Glomerular endothelial cell (primary cell): ENCODE results near the gene VAC14. TPM values are rescaled to one million over a fixed set of nuclear protein-coding genes. Genes with fewer than 3 reads are reported as not detected.

Experiments
- DNase-seq: peaks from one replicate; pipeline ENCODE4 v3.0.0-alpha.2; 2011; ENCODE audit warnings: low read depth, low spot score; ENCODE audit errors: extremely low read depth
- total RNA-seq: library from RNA; depleted of rRNA; stranded (reverse); fragments of >200 nt; gene quantifications from 2 replicates; pipeline ENCODE4 v1.2.3, GENCODE V29; 2015

Gene VAC14
- total RNA-seq, 1 donor from 2014 or later, result 63.1 TPM

DNA sequence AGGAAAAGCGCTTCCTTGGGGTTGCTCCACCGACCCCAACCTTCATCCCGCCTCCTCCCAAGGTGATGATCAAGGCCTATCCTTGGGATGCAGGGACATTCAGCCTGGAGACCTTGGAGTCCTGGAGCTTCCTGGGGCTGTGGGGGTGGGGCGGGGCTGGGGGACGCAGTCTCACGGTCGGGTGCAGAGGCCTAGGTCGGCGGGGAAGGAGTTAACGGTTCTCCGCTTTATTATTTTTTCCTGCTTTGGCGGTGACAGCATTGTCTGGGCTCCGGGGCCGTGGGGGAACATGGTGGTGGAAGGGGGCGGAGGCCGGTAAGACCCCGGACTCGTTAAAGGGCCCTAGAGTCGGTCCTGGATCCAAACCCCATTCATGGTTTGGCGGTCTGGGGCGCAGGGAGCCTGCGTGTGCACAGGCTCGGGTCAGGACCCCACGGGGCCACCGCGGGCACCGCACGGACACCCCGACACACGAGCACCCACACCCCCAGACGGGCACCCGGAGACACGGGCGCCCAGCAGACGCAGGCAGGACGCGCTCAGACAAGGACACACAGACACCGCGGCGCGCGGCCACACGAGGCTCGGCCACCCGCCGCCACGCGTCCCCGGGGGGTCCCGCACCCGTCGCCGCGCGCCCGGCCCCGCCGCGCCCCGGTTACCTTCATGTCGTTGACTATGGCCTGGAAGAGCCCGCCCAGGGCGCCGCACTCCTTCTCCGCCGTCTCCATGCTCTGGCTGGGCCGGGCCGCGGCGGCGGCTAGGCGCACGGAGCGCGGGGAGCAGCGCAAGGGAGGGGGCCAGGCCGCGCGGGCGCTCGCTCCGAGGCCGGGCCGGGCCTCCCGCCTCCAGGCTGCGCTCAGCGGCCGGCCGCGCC lies 115.7 kb downstream of the VAC14 start:
- no peak for DNase-seq

DNA sequence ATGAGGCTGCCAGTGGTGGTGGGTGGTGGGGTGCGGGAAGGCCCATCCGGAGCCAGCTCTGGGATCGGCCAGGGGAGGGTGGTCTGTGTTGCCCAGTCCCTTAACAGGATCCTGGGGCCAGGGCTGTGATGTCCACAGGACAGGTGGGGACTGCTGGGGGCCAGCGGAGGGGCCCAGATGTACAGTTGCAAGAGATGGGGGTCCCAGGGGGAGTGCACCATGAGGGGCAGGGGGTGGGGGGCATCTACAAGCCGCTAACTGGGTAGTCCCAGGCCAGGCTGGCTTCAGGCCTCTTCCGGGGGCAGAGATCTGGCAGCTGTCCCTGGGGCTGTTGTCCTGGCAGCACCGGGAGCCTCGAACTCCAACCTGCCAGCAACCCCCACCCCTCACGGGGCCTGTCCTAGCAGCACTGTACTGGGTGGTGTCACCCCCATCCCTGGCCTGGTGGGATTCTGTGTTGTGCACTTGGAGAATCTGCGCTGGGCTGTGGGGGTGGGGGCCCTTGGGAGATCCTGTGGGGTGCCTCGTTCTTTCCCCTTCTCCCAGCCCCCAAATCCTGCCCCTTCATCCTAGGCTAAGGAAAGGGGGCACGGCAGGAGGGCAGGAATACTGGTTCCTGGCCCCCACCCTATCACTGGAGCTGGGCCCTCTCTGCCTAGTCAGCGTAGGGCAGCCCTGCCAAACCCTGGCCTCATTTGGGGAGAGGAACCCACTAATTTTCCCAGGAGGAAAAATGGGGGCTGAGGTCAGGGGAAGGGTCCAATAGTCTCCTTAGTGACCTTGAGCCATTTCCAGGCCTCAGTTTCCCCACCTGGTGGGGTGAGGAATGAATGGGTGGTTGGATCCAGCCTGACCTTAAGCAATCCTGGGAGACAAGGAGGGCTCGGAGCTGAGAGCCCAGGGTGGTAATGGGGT lies 116.6 kb downstream of the VAC14 start:
- no peak for DNase-seq

DNA sequence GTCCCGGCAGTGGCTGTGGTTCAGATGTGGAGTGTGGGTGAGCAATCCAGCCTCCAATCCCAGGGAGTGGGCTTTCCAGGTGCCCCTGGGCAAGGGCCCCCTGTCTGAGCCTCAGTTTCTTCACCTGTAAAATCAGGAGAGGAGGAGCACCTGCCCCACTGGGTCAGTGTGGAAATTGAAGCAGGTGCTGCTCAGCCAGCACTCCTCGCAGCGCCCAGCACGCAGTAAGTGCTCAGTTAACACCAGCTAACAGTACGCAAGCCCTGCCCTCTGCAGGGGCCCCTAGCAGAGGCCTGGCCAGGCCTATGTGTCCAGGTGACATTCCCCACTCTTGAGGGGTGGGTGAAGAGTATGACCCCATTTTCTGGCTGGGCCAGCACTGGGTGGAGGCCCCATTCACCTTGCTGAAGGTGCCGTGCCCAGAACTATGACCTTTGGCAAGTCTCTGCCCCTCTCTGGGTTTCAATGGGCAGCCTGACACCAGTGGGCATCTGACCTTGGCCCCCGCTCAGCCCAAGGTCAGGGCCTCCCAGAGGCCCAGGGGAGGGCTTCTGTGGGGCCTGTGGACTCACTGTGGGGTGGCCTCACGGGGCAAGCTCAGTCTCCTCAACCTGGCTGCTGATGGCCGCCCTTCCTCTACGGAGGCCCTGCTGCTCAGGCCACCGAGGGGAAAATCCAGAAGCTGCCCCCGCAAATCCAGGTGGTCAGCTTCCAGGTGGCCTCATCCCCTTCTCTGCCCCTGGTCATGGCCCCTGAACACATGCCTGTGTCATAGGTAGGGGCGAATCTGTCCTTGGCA lies 117.6 kb downstream of the VAC14 start:
- no peak for DNase-seq

DNA sequence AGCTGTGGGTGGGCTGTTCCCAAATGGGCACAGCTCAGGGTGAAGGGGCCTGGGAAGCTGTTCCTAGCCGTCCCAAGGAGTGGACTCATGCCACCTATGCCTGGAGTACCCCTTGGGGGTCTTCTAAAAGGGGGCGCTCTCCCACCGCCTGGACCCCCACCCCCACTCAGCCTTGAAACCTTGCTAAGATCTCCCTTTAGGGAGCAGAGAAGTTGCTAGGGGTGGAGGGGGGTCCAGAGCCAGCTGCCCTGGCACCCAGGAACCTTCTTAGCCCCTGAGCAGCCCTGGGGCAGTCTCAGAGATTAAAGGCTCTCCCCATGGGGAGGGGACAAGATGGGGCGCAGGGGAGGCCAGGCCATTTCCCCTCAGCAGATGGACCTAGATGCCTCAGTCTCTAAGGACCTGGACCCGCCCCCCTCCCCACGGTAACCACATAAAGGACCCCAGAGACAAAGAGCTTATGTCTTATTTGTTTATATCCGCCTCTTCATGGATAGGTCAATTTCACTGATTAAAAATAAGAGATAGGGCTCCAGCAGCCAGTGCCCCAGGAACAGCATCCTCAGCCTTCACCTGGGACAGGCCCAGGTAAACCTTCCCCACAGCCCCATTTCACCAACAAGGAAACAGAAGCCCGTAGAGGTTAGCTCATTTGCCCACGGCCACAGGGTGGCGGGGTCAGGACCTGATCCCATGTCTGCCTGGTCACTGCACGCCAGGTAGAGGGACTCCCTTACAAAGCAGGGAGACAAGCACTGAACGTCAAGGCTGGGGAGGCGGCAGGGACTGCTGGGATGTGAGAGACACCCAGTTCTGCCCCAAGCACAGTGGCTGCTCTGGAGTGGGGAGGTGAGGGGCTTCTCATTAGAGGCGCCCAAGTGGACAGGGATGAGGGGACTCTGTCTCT lies 118.5 kb downstream of the VAC14 start:
- DNase-seq, result no peak

DNA sequence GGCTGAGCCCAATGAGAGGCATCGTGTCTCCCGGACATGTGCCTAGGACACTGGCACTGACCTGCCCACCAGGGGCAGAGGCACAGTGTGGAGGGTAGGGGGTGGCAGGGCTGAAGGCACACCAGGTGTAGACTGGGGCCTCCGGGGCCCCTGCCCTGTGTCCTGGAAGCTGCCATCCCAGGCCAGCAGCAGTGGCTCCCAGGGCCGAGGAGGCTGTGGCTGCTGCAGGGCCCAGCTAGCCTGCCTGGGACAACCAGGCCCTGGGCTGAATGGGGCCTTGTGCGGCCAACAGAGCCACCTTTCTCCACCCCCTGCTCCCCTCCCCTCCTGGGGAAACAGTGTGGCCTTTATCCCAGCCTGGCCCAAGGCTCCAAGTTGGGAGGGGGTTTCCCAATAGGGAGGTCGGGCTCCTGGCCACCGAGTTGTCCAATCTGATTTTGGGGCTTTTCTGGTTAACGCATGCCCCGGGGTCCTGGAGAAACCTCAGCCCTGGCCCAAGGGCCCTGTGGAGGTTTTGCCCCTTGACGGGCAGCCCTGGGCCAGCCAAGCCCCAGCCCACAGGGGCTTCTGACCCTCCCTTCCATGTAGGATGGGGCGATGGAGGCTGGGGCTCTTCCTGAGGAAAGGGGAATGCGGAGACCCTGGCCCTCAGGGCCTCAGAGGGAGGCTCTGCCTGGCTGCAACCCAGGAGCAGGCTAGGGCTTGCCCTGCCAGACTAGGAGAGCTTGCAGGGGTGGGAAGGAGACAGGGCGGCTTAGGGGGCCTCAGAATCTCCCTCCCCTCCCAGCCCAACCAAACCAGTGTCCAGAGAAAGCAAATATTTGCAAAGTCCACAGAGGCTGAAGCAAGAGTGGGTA lies 119.3 kb downstream of the VAC14 start:
- no peak for DNase-seq

DNA sequence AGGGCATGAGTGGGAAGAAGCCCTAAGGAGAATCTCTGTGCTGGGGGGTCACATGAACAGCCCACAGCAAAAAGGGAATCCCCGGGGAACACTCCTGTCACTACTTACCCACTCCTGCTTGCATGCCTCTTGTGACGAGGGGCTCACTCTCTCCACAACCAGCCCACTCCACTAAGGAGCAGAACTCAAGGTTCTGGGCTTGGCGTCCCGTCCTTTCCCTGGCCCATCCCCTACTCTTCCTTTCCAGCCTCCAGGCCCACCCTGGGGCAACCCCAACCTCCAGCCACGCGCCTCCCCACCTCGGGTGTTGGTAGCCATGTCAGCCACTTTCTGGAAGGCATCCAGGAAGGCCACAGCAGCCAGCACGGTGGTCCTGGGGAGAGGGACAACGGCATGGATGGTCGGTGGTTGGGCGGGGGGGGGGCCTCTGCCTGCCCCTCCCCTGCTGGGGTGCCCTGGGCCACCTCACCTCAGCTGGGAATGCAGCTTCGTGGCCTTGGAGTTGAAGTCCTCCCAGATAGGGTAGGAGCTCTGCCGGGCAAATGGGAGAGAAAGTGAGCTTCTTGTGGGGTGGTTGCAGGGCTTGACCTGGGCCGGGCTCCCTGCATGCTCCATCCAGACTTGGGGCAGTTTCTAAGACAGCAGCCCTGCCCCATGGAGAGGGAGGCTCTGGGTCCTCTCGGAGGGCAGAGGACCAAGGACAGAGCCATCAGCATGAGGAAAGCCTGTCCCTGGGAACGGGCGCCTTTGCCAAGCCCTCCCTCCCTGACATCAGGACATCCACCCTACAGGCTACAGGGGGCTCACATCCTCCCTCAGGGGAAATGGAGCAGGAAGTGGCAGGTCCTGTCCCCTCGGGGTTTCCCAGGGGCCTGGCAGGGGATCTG lies 120.2 kb downstream of the VAC14 start:
- DNase-seq, result no peak

DNA sequence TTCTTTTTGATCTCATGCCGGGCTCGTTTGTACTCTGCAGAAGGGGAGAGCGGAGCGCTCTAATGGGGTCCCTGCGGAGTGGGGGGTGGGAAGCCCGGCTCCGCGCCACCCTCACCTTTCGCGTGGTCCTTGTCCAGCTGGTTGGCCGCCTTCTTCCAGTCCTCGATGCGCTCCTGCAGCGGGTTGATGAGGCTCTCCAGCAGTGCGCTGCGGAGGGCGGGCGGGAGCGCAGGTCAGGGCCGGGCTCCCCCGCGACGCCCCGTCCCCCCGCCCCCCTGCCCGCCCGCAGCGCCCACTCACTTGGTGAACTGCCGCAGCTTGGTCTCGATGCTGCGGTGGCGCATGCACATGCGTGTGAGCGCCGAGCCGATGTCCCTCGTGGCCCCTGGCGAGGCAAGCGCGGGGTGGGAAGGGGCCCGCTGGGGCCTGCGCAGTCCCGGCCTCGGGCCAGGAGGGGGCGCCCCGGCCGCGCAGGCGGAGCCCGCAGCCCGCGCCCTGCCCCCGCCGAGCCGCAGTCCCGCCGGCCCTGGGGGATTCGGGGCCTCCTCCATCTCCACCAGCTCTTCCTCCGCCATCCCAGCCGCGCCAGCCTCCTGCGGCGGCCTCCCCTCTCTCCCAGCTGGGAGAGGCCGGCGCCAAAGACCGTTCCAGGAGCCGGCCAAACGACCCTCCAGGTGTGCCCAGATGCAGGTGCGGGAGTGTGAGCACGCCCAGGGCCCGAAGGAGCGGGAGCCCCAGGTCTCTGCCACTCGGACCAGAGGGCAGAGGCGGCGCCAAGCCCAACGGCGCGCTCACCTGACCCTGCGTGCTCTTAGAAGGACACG lies 121.1 kb downstream of the VAC14 start:
- no peak for DNase-seq

DNA sequence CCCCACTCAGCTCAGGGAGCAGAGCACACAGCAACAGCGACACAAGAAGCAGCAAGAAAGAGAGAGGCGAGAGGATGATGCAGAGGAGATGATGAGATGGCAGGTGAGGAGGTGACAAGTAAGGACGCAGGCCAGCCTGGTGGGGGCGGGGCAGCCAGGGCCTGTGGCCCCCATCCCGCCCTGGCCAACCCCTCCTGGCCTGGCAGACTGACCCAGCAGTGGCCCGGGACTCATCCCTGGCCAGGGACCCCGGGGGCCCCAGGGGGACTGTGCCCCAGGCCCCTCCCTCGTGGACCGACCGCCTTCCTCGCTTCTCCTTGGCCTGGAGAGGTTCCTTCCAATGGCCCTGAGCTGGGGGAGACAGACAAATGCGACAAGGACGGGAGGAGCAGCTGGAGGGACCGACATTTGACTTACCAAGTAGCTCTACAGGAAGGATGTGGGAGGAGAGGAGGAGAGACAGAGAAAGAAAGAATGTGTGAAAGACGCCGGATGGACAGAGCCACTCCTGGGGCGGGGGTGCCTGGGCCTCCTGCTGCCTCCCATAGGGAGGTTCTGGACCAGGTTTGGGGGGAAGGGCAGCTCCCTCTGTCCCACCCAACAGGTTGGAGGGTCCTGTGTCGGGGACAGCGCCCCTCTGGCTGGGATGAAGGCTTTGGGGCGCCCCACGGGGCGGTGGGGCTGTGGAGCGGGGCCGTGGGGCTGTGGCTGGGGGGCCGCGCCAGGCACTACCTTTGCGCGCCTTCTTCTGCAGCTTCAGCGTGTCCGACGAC lies 121.9 kb downstream of the VAC14 start:
- no peak for DNase-seq

DNA sequence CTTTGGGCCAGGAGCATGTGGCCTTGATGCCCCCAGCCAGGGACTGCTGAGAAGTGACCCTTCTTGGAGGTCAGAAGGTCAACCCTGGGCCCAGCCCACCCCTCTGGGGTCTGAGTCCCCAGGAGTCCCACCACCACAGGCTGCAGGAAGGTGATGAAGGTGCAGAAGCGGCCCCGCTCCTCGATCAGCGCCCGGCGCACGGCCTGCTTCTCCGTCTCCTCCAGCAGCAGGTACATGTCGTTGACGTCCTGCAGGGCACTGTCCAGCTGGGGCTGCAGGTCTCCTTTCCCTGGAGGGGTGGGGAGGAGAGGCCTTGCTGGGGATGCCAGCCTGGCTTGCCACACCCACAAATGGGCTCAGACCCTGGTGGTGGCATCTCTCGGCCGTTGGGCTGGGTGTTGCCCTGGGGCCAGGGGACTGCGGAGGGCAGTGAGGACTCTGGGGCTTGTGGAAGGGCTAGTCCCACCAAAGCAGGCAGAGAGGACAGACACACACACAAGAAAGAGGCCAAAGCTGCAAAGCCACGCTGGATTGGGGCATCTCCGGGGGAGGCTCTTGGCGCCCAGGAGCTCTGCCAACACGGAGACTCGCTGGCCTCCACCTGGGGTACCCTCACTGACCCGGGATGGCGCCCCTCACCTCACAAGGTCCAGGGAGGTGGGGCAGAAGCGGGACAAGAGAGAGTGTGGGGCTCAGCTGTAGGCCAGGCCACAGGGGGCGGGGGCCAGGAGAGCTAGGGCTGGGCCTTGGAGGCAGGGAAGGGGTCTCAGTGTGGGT lies 122.6 kb downstream of the VAC14 start:
- DNase-seq, result no peak

DNA sequence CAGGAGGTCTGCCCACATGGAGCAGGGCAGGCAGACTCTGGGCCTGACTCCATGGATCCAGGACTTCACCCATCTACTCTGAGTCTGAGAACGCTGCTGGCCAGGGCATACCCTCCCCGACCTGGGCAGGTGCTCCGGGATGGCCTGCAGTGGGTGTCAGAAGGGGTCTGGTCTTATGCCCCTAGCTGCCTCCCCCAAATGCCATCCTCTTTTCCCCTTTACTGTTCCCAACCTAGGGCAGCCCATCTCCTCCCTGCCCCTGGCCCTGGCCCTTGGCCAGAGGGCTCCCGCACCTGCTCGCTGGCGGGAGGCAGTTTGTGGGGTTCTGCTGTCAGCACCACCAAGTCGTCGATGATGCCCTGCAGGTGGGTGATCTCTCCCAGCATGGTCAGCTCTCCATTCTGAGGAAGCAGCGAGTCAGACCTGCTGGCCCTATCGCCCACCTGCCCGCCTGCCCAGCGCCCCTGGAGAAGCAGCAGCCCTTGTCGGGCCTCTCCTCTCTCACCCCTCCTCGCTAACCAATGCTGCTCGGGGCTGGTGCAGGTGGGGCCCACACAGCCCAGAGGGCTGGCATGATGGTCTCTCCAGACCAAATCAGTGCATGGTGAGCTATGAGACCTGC lies 123.3 kb downstream of the VAC14 start:
- DNase-seq, result no peak

DNA sequence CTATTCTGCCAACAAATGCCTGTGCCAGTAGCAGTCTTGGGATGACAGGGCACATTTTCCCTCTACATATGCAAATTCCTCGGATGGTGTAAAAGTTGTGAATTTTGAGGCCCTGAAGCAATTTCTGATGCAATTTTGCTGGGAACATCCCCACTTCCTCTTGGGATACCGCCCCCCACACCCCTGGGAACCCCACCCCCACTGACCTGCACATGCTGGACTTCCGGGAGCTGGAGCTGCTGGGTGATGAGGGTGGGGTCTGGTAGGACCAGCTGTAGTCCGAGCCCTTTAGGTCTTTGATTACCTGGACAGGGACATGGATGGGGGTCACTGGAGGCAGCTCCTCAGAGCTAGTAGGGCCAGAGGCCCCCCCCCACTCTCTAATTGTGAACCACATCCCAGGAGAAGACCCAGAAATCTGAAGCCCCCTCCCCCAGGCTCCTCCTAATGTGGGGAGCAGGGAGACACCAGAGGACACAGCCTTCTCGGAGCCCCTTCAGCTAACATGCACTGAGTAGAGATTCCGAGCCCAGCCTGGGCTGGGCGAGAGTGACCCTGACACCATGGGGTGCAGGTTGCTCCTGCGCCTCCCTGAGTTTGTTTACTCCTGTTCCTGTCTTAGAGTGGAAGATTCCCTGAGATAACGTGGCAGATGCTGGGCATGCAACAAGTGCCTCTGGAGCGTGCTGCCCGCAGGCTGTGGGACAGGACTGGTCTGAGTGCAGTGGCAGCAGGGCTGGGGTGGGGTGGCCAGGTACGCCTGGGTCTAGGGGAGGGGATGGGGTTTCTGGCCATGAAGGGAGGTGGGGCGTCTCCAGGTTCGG lies 124.1 kb downstream of the VAC14 start:
- DNase-seq, result no peak

DNA sequence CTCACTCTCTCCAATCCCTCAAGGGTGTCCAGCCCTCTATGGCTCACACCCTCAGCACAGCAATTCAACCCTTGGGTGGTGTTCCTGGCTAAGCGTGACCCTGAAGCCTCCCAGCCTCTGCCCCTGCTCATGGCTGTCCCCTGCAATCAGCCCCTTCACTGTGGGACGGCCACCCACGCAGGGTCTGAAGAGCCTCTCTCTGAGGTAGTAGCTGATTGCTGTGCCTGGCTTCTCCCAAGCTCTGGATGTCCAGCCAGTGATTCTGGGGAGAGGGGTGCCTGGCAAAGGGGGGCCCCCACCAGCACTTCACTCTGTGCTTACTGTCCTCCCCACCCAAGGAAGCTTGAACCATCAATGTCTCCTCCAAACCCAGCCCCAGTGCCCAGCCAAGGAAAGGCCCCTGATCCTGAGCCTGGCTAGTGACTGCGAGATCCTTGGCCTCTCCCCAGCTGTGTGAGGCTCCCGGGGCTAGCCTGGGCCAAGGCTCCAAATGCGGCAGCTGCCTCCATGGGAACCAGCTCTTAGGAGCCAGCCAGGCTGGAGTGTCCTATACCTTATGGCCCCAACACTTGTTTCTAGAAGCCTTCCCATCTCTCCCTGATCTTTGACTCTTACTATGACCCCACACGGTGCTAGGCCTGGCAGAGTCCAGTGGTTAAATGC lies 125.0 kb downstream of the VAC14 start:
- DNase-seq, result no peak

DNA sequence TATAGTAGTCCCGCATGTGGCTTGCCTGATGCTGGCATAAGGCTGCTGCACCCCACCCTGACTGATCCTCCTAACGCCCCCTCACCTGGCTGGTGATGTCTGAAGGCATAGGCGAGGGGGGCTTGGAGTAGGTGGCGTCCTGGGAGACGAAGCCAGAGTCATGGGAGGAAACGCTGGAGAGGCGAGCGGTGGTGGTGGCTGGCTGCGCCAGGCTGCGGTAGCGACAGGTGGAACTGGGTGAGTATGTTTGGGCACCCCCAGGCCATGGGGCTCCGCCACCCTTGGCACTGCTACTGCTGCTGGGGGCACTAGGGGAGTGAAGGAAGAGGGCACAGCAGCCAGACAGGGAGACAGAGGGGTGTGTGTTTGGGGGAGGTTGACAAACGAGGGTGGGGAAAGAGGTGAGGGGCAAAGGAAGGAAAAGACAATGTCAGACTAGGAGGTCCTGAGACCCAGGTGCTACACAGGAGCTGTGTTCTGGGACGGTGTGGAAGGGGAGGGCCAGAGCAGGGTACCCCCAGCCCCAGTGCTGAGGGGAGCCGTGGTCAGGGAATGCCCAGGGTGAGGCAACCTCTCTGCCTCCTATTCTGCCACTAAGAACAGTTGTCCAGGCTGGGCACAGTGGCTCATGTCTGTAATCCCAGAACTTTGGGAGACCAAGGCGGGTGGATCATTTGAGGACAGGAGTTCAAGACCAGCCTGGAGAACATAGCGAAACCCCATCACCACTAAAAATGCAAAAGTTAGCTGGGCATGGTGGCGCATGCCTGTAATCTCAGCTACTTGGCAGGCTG lies 126.5 kb downstream of the VAC14 start:
- no peak for DNase-seq
